ENCODE measurements around the gene SYCE1L. TPM values are rescaled to one million over a fixed set of nuclear protein-coding genes. Genes with fewer than 3 reads are reported as not detected.

Gene SYCE1L
- total and polyA plus RNA-seq, 9 of the 15 experiments (the other 6 are each of a cell fraction or from before 2014, with no cell fraction given), result 0.54 to 2.7 (median 1.1) TPM; not detected in 5

GRCh38 chr16:77190478-77191258 lies 8.5 kb upstream of the SYCE1L start, which contains the start of gene MON1B (continued):
- TF ChIP-seq ATF3 (IDR thresholded peaks at IDR 0.05) (peak; percentile 31; the same call in 1 of the 2 replicates), ATF3 (CRISPR knock-in tag; conservative IDR thresholded peaks at IDR 0.05) (no peak), ZNF436 (CRISPR knock-in tag; IDR thresholded peaks at IDR 0.05) (no peak), SAP30 (IDR thresholded peaks at IDR 0.05; ENCODE audit: borderline replicate concordance, insufficient read depth, low read depth, low read length, poor library complexity, severe bottlenecking) (peak; percentile 87), E2F6 (IDR thresholded peaks at IDR 0.05; ENCODE audit: borderline replicate concordance in 1 of 2, extremely low read depth in 1 of 2, insufficient read depth in 1 of 2, insufficient read length in 1 of 2, low read depth in 1 of 2, low read length in 1 of 2, poor library complexity in 1 of 2, severe bottlenecking in 1 of 2) (peak; percentile 26 to 58), MGA (IDR thresholded peaks at IDR 0.05) (peak; percentile 36; the same call in 1 of the 2 replicates), FOXP1 (CRISPR knock-in tag; IDR thresholded peaks at IDR 0.05) (0 out of 2 replicates have a peak, but pooled peaks have one; percentile 10), ZFP30 (CRISPR knock-in tag; IDR thresholded peaks at IDR 0.05; ENCODE audit: borderline replicate concordance) (no peak), TBP (optimal IDR thresholded peaks at IDR 0.05; ENCODE audit: low read depth, low read length) (peak; percentile 67)

Measured in K562 (cell line).